Measurements from ENCODE around the gene COL24A1.

Gene COL24A1

GRCh38 chr1:85683292-85684025 is 473.1 kb downstream of the COL24A1 start:
- H3K9ac ChIP-seq: no peak overlapping the region
- H3K4me1 ChIP-seq: no peaks in the 10 kb centered on the region
- H3K4me3 ChIP-seq: no peak overlapping the region
- no peak for TF ChIP-seq Cebpa-rat (IDR thresholded peaks at IDR 0.05)
- H3K36me3 ChIP-seq: peaks cover 63 to 90% (median 74%) of the 10 kb centered on the region in 11 experiments
- no peaks in the 10 kb centered on the region for H3K9me3 ChIP-seq (replicated peaks in 1 of 11)
- peaks cover 0 to 60% (median 21%) of the 10 kb centered on the region in 11 experiments; a peak in 11 of 22 replicates for H4K20me1 ChIP-seq
- no peak overlapping the region for H3K27ac ChIP-seq
- no peaks in the 10 kb centered on the region for H3K27me3 ChIP-seq
- no peak overlapping the region for H3K4me2 ChIP-seq

DNA sequence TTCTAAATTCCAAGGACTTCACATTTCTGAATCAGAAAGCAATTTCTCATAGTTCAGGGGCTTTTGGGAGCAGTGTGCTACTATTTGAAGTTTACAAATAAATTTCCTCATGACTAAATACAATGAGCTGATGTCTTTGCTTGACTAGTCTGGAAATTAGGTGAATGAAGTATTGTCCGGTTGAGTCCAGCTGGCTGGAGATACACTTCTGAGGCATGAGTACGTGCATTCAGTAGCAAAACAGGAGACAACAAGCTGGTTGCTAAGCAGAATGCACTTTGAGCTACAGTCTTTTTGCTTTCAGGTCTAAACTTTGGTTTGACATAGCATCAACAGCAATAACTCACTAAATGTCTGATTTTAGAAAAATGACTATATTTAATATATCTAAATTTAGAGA is 475.5 kb downstream of the COL24A1 start:
- Histone ChIP-seq H4K20me1 (peaks cover 0 to 54% (median 21%) of the 10 kb centered on the region in 11 experiments; a peak in 11 of 22 replicates), H3K9ac (no peak overlapping the region), H3K4me1 (no peaks in the 10 kb centered on the region), H3K36me3 (peaks cover 57 to 90% (median 73%) of the 10 kb centered on the region in 11 experiments), H3K9me3 (replicated peaks in 1 of 11) (no peaks in the 10 kb centered on the region), H3K27me3 (no peaks in the 10 kb centered on the region), H3K4me2 (no peak overlapping the region), H3K27ac (no peak overlapping the region), H3K4me3 (no peak overlapping the region)
- TF ChIP-seq Cebpa-rat (IDR thresholded peaks at IDR 0.05): no peak
